Medulla oblongata (tissue), 1 donor: ENCODE data around the gene SNCAIP.

Source experiments
- DNase-seq: peaks from one replicate; pipeline ENCODE4 v3.0.0-alpha.2; 2015; ENCODE audit errors: extremely low spot score

SNCAIP gene

GRCh38 chr5:122311961-122312590 is at the start of gene SNCAIP:
SNCAIP (plus strand) TSS chr5:122312237; CDS start chr5:122391135, 78,898 bp downstream.
- DNase-seq: peak; percentile 7

- DNase-seq: no peak
Observed at GRCh38 chr5:122263352-122264030, 48.5 kb upstream of the SNCAIP start.

- no peak for DNase-seq
Observed at GRCh38 chr5:122264610-122265009, 47.4 kb upstream of the SNCAIP start.

GRCh38 chr5:122267185-122267584 is 44.9 kb upstream of the SNCAIP start:
- no peak for DNase-seq

GRCh38 chr5:122273696-122274095 is 38.3 kb upstream of the SNCAIP start:
- no peak for DNase-seq

- no peak for DNase-seq
Observed at GRCh38 chr5:122283592-122283991, 28.4 kb upstream of the SNCAIP start.

- DNase-seq: no peak
Observed at GRCh38 chr5:122286541-122286940, 25.5 kb upstream of the SNCAIP start.

- DNase-seq: no peak
Observed at GRCh38 chr5:122287101-122287500, 24.9 kb upstream of the SNCAIP start.

- no peak for DNase-seq
Observed at GRCh38 chr5:122291000-122291901, 20.8 kb upstream of the SNCAIP start.

- DNase-seq: no peak
Observed at GRCh38 chr5:122292332-122292731, 19.7 kb upstream of the SNCAIP start.

GRCh38 chr5:122295138-122295537 is 16.9 kb upstream of the SNCAIP start:
- peak; percentile 15 for DNase-seq

GRCh38 chr5:122296871-122297270 is 15.2 kb upstream of the SNCAIP start:
- DNase-seq: no peak

- no peak for DNase-seq
Observed at GRCh38 chr5:122297587-122298298, 14.3 kb upstream of the SNCAIP start.

- no peak for DNase-seq
Observed at GRCh38 chr5:122300374-122300773, 11.7 kb upstream of the SNCAIP start.

GRCh38 chr5:122301016-122301415 is 11.0 kb upstream of the SNCAIP start:
- no peak for DNase-seq

- DNase-seq: no peak
Observed at GRCh38 chr5:122304471-122305215, 7.4 kb upstream of the SNCAIP start.

GRCh38 chr5:122306461-122306860 is 5.6 kb upstream of the SNCAIP start:
- DNase-seq: no peak

GRCh38 chr5:122310889-122311288 is 1.1 kb upstream of the SNCAIP start:
- peak; percentile 44 for DNase-seq

- no peak for DNase-seq
Observed at GRCh38 chr5:122311497-122311960, 508 bp upstream of the SNCAIP start.

GRCh38 chr5:122312591-122313406 is 762 bp downstream of the SNCAIP start:
- peak; percentile 41 for DNase-seq
